HG03342 (cell line): ENCODE data around the gene KLHL29.

Experiments used
- ATAC-seq: cut with Tn5 transposase; IDR thresholded peaks from one replicate; pipeline ENCODE4 v1.9.1; 2021; ENCODE audit warnings: mild to moderate bottlenecking, moderate library complexity; ENCODE audit not compliant: unreplicated experiment

KLHL29 gene

GRCh38 chr2:23420091-23420839 is 35.3 kb downstream of the KLHL29 start:
- ATAC-seq: no peak

- no peak for ATAC-seq
These were observed 36.0 kb downstream of the KLHL29 start for GRCh38 chr2:23420840-23421476.

DNA sequence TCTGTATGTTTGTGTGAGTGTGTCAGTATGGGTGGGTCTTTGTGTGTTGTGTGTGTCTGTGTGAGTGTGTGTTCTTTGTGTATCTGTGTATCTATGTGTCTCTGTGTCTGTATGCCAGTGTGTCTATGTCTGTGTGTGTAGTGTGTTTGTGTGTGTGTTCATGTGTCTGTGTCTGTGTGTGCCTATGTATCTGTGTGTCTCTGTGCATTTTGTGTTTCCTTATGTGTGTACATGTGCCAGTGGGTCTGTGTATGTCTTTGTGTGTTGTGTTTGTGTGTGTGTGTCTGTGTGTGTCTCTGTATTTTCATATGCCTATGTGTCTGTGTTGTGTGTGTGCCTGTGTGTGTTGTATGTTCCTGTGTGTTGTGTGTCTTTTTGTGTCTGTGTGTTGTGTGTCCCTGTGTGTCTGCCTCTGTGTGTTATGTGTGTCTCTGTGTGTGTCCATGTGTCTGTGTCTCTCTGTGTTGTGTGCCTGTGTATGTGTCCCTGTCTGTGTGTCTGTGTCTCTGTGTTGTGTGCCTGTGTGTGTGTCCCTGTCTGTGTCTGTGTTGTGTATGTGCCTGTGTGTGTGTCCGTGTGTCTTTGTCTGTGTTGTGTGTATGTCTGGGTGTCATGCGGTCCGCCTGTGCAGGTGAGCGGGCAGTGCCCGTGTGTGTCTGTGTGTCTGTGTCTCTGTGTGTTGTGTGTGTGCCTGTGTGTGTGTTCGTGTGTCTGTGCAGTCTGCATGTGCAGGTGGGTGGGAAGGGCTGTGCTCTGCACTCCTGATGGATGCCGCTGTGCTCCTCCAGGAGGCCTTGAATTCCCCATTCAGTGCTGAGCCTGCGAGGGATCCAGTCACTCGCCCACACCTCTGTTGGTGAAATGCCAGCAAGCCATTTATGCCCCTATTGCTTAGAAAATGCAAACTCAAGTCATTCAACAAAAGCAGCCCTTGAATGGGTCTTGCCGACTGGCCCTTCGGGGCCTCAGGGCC is 37.4 kb downstream of the KLHL29 start:
- no peak for ATAC-seq

GRCh38 chr2:23423062-23423872 is 38.3 kb downstream of the KLHL29 start:
- no peak for ATAC-seq

DNA sequence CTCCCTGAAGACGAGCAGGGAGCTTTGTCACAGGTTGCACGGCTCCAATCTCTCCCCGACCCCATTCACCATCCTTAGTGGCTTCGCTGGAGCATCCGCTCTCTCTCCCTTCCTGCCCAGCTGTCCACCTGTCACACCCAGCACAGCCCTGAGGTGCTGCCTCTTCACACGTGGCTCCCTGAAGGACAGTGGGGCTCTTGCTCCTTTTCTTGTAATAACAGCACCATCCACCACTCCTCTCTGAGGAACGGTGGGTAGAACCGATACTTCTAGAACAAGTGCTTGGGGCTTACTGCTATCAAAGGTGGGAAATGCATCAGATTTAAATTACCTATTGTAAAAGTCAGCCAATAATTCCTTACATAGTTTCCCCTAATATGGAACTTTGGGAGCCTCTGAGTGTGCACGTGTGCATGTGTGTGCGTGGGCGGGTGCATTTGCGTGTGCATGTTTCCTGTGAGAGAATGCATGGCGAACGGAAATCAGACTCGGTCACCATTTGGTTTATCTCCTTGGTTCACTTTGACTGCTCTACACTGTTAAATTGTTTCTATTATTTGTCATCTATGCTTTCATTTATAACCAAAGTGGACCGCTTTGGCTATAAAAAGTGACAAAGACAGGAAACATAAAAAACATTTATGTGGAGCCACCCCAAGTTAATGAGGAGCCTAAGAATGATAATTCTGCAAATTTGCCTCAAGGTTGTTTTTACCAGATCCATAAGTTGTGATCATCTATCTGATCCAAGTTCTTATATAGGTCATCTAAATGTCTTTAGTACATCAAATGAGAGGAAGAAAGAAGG is 39.1 kb downstream of the KLHL29 start:
- no peak for ATAC-seq

- ATAC-seq: no peak
These were observed 40.4 kb downstream of the KLHL29 start for GRCh38 chr2:23425338-23425871.

DNA sequence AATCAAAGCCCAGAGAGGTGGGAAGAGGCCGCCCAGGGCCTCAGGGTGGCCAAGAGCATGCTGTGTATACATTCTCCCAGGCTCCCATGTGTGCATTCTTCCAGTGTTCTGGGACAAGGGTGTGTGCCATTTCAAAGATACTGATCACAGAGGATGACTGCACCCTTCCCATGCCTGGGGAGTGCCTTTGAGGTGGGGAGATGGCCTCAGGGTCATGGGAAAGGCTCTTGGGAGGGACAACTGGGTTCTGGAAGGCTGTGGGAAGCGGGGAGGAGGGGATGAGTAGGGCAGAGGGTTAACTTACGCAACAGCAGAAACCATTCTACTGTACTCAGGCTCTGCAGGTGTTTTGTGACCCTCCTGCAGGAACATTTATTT is 40.9 kb downstream of the KLHL29 start:
- ATAC-seq: no peak

DNA sequence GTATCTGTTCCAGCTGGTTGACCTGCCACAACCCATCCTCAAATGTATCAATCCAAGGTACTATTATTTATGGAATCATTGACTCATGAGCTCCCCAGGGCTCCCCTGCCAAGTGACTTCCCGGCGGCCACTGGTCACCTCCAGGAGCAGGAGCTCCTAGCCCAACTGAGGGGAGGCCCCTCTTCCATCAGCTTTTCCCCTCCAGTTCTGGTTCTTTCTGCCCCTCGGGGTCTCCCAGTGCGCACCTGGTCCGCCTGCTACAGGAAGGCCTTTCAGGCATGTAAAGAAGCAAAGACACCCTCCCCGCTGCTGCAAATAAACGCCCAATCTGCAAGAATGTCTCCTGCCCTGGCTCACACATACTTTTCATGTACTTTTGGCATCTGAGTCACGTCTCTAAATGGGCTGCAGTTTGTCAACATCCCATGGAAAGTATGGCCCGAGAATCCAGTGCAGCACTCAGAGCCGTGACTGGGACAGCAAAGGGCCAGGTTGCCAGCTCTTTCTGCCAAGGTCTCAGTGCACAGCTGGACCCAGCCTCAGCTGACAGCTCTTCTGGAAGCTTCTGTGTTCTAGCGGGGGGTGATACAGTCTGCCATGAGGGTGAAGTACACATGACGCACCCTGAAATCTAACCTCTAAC is 41.4 kb downstream of the KLHL29 start:
- no peak for ATAC-seq

DNA sequence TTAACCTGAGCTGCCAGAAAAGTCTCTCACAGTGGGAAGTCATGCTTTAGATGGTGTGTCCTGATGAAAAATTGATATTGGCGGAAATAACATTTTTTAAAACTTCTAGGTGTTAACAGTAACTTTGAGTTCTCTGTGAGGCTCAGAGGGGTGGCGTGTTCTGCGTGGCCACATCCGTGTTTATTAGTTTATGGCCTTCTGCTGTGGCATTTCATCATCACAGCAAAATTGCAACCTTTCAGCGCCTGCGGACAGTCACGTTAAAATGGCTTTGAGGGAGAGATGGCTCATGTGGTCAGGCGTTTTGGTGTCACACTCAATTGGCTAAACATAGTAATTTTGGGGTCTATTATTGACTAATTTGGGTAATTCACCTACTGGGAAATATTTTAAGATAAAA is 42.4 kb downstream of the KLHL29 start:
- no peak for ATAC-seq

- ATAC-seq: no peak
These were observed 43.0 kb downstream of the KLHL29 start for GRCh38 chr2:23427976-23428375.

DNA sequence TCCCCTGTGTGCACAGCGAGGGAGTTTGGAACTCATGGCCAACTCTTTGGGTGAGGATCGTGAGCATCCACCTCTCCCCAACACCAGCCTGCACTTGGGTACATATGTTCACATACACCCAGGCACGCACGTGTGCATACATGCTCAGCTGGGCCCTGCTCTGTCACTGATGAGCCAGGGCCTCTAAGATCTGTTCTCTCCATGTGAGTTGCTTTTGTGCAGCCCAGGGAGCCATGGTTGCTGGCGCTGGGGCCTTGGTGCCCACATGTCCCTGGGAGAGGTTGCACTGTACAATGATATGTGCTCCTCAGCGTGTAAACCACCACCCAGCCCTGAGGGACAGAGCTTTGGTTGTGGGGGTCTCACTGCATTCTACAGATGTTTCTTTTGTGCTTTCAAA is 44.1 kb downstream of the KLHL29 start:
- ATAC-seq: no peak

- no peak for ATAC-seq
These were observed 45.3 kb downstream of the KLHL29 start for GRCh38 chr2:23430263-23430662.

- ATAC-seq: no peak
These were observed 47.6 kb downstream of the KLHL29 start for GRCh38 chr2:23432531-23432930.

DNA sequence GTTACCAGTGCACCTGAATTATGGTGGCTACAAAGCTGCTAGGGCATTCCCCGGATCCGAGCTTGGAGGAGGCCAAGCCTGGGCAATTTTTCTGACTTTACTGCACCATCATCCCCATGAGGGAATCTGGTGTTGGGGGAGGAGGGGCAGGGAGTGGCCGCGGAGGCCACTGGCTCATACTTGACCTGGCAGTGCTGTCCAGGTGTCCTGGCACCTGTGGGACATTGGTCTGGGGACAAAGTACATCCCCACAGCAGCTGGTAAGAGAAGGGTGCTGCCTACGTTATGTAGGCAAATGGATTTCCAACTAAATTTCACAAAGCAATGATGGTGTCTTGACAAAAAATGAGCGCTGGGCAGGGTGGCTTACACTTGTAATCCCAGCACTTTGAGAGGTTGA is 48.3 kb downstream of the KLHL29 start:
- no peak for ATAC-seq

DNA sequence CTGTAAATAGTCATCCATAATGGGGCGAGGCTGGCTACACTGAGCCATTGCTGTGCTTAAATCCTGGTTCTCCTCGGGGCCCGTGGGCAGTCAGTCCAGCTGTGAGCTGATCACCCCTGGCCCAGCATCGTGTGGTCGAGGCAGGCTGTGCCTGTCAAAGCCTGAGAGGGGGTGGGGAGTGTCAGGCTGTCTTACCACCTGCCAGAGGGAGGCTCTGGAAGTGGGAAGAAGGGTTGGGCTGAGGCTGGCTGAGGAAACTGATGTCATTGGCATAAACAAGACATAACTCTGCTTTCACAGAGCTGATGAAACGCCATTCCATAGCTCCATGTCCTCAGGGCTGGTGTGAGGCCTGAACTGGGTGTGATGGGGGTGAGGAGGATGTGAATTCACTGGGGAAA is 49.7 kb downstream of the KLHL29 start:
- no peak for ATAC-seq

DNA sequence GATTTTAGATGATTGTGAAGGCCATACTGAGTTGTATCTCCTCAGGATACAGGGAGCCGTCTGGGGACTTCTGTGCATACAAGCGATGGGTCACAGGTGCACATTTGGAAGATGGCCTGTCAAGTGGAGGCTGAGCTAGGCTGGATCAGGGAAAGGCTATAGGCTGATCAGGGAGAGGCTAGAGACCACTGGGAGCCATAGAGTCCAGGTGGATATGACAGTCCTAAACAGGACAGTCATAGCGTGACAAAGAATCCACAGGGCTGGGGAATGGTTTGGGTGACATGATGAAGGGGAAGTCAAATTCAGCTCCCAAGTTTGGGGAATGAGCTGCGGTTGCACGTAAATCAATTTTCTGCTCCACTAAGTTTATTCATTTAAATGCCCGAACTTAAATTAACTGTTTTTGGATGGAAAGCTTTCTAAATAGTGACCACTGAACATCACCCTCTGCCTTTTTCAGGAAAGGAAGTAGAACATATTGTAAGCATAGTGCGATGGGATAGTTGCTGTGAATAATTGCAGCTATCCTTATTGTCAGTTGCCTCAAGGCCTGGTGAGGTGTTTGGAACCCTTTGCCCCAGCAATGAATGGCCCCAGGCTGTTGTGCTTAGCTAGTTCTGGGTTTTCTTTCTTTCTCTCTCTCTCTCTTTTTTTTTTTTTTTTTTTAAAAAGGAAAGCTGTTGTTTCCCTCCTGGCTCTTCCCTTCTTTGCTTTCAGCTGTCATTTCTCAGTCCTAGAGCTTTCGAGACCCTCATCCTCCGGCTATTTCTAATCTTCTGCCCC is 50.5 kb downstream of the KLHL29 start:
- ATAC-seq: no peak

DNA sequence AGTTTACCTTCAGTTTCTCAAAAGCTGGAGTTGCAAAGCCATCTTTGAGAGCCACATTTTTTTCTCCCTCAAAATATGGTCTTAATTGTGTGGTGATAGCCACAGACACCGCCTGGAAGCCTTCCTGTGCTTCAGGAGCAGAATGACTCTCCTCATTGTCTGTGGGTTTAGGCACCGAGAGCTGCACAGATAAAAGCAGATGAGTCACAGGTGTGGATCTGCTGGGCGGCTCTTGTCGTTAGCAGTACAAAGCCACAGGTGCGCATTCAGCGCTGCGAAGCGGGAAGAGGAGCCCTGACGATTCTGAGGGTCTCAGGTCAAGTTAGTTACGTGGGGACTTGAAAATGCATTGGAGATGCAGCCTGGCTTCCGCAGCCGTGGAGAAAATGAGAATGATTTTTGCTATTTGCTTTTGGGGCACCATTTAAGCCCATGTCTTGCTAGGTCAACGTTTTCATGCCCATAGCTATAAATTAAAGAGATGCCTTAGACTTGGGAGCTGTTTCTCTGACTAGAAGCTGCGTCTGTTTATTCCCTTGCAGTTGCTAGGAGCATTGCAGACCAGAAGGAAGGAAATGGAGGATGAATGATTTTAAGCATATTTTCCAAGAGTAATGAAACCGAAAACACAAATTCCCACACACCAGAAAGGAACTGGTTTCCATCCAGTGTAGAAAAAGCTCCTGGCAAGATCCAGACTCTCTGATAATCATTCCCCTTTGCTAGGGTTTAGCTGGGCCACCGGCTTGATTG is 51.5 kb downstream of the KLHL29 start:
- no peak for ATAC-seq

GRCh38 chr2:23441414-23441813 is 56.4 kb downstream of the KLHL29 start:
- ATAC-seq: no peak
